ENCODE results near the gene MAD1L1. TPM values are rescaled to one million over a fixed set of nuclear protein-coding genes. Genes with fewer than 3 reads are reported as not detected.
A peak's percentile ranks its signal among the peaks of the same experiment; 100 is the strongest.

The MAD1L1 gene
- total RNA-seq, 1 experiment from 2014 or later, result 38.5 TPM

DNA sequence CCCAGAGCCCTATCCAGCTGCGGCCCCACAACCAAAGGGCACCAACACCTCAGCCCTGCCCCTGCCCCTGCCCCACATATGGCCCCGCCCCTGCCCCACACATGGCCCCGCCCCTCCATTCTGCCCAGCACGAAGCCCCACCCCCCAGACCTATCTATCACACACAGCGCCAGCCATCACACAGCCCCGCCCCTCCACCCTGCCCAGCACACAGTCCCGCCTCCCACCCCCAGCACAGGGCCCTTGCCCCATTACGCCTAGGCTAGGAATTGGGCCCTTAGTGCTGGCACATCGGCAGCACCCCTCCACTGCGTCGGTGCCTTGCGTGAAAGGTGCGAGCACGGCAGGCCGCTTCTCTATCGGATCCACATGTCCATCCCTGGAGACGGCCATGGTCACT lies 126.8 kb downstream of the MAD1L1 start:
- H2AFZ ChIP-seq (ENCODE audit: low read depth, low read length, poor library complexity, severe bottlenecking), result no peak overlapping the region
- RAD21 ChIA-PET (ENCODE audit: low non-redundant PET in 1 of 2, low total read pairs in 2 of 2, uncharacterized antibody in 2 of 2, unreplicated experiment in 2 of 2), result no interaction called here
- H3K9me3 ChIP-seq (ENCODE audit: control insufficient read depth in 1 of 2, insufficient read depth in 1 of 2, low read depth in 1 of 2, low read length in 2 of 2), result no peaks in the 10 kb centered on the region
- H3K4me1 ChIP-seq (ENCODE audit: control insufficient read depth in 1 of 2, insufficient read depth in 2 of 2, low read length in 2 of 2), result peaks cover 43 to 69% of the 10 kb centered on the region in 2 experiments
- DNase-seq (ENCODE audit: low read depth, low spot score) (no peak), ATAC-seq (peak; percentile 37)
- POLR2A ChIA-PET, result no interaction called here
- intact Hi-C loops (cut with micrococcal nuclease), result loop anchor here (10.0 kb wide), 1 partner anchor 99 kb away; no protein-coding TSS in a partner anchor
- H3K4me3 ChIP-seq (replicated peaks in 1 of 2; ENCODE audit: low read depth in 1 of 2, low read length in 2 of 2), result no peak overlapping the region
- H3K9ac ChIP-seq (ENCODE audit: low read length), result no peak overlapping the region
- CTCF ChIA-PET, result no interaction called here
- no peaks in the 10 kb centered on the region for H3K36me3 ChIP-seq (ENCODE audit: control insufficient read depth in 1 of 2, insufficient read depth in 2 of 2, low read length in 2 of 2)
- peaks cover 22% of the 10 kb centered on the region for H3K79me2 ChIP-seq (ENCODE audit: insufficient read depth, low read length)
- H3K27me3 ChIP-seq (ENCODE audit: insufficient read depth, low read length), result no peaks in the 10 kb centered on the region
- H3K27ac ChIP-seq (ENCODE audit: low read depth, low read length), result no peak overlapping the region; the same call in 1 of the 2 replicates
- no TSS peak for BruUV-seq (replicated peaks)
- H4K20me1 ChIP-seq (ENCODE audit: insufficient read depth), result no peaks in the 10 kb centered on the region
- no peak overlapping the region for H3K4me2 ChIP-seq (ENCODE audit: low read length)
- H3K9me2 ChIP-seq (ENCODE audit: insufficient read depth), result no peaks in the 10 kb centered on the region
- no peak for TF ChIP-seq CBX3 (IDR thresholded peaks at IDR 0.05; ENCODE audit: low read depth)
- TF ChIP-seq, protein P1, sequence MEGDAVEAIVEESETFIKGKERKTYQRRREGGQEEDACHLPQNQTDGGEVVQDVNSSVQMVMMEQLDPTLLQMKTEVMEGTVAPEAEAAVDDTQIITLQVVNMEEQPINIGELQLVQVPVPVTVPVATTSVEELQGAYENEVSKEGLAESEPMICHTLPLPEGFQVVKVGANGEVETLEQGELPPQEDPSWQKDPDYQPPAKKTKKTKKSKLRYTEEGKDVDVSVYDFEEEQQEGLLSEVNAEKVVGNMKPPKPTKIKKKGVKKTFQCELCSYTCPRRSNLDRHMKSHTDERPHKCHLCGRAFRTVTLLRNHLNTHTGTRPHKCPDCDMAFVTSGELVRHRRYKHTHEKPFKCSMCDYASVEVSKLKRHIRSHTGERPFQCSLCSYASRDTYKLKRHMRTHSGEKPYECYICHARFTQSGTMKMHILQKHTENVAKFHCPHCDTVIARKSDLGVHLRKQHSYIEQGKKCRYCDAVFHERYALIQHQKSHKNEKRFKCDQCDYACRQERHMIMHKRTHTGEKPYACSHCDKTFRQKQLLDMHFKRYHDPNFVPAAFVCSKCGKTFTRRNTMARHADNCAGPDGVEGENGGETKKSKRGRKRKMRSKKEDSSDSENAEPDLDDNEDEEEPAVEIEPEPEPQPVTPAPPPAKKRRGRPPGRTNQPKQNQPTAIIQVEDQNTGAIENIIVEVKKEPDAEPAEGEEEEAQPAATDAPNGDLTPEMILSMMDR (IDR thresholded peaks at IDR 0.05 in 2 of 3, conservative IDR thresholded peaks at IDR 0.05 in 1 of 3; ENCODE audit: borderline replicate concordance in 1 of 3, insufficient read depth in 1 of 3, low read depth in 2 of 3, low read length in 2 of 3), result no peak
- TF ChIP-seq ZNF274 (IDR thresholded peaks at IDR 0.05; ENCODE audit: low read depth, low read length), result no peak
- TF ChIP-seq, protein P2, sequence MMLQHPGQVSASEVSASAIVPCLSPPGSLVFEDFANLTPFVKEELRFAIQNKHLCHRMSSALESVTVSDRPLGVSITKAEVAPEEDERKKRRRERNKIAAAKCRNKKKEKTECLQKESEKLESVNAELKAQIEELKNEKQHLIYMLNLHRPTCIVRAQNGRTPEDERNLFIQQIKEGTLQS (IDR thresholded peaks at IDR 0.05), result no peak
- no peak for TF ChIP-seq SIN3A (IDR thresholded peaks at IDR 0.05; ENCODE audit: low read depth)

DNA sequence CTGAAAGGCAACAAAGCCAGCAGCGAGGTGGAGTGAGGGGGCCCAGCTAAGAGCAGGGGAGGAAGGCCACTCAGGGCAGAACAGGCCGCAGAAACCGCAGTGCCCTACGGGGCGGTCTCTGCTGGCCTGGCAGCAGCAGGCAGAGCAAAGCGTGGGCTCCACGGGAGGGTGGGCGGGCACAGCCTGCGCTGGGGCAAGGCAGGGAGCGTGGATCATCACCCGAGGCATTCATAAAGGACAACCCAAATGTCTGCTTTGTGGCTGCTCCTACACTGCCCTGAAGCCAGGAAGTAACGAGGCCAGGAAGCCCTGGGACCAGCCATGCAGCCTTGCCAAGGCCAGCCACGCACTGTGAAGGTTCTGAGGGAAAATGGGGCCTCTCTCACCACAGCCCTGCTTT lies 127.5 kb downstream of the MAD1L1 start:
- peaks cover 22% of the 10 kb centered on the region for H3K79me2 ChIP-seq (ENCODE audit: insufficient read depth, low read length)
- ChIA-PET RAD21 (ENCODE audit: low non-redundant PET in 1 of 2, low total read pairs in 2 of 2, uncharacterized antibody in 2 of 2, unreplicated experiment in 2 of 2) (no interaction called here), CTCF (no interaction called here), POLR2A (no interaction called here)
- no peak overlapping the region for H3K9ac ChIP-seq (ENCODE audit: low read length)
- H2AFZ ChIP-seq (ENCODE audit: low read depth, low read length, poor library complexity, severe bottlenecking), result no peak overlapping the region
- intact Hi-C loops (cut with micrococcal nuclease), result loop anchor here (10.0 kb wide), 1 partner anchor 100 kb away; no protein-coding TSS in a partner anchor
- no peaks in the 10 kb centered on the region for H3K36me3 ChIP-seq (ENCODE audit: control insufficient read depth in 1 of 2, insufficient read depth in 2 of 2, low read length in 2 of 2)
- peak overlapping the region; percentile 59; the same call in 1 of the 2 replicates for H3K27ac ChIP-seq (ENCODE audit: low read depth, low read length)
- H3K4me3 ChIP-seq (replicated peaks in 1 of 2; ENCODE audit: low read depth in 1 of 2, low read length in 2 of 2), result no peak overlapping the region
- no peaks in the 10 kb centered on the region for H3K9me2 ChIP-seq (ENCODE audit: insufficient read depth)
- peaks cover 38 to 62% of the 10 kb centered on the region in 2 experiments for H3K4me1 ChIP-seq (ENCODE audit: control insufficient read depth in 1 of 2, insufficient read depth in 2 of 2, low read length in 2 of 2)
- BruUV-seq (replicated peaks), result no TSS peak
- no peak for DNase-seq (ENCODE audit: low read depth, low spot score)
- H3K9me3 ChIP-seq (ENCODE audit: control insufficient read depth in 1 of 2, insufficient read depth in 1 of 2, low read depth in 1 of 2, low read length in 2 of 2), result no peaks in the 10 kb centered on the region
- H4K20me1 ChIP-seq (ENCODE audit: insufficient read depth), result no peaks in the 10 kb centered on the region
- ATAC-seq, result no peak
- no peaks in the 10 kb centered on the region for H3K27me3 ChIP-seq (ENCODE audit: insufficient read depth, low read length)
- TF ChIP-seq CEBPB (IDR thresholded peaks at IDR 0.05; ENCODE audit: low read depth) (no peak), POLR2AphosphoS5 (IDR thresholded peaks at IDR 0.05; ENCODE audit: low read depth, low read length) (no peak), EGR1 (IDR thresholded peaks at IDR 0.05; ENCODE audit: low read depth) (no peak), SP1 (IDR thresholded peaks at IDR 0.05; ENCODE audit: low read depth) (no peak), YY1 (IDR thresholded peaks at IDR 0.05; ENCODE audit: extremely low read depth, insufficient replicate concordance, low read depth, low read length) (no peak), FOSL1 (IDR thresholded peaks at IDR 0.05; ENCODE audit: low read depth) (no peak), EZH2 (IDR thresholded peaks at IDR 0.05) (no peak), SIN3A (IDR thresholded peaks at IDR 0.05; ENCODE audit: low read depth) (no peak), ZNF274 (IDR thresholded peaks at IDR 0.05; ENCODE audit: low read depth, low read length) (no peak)
- TF ChIP-seq, protein P3, sequence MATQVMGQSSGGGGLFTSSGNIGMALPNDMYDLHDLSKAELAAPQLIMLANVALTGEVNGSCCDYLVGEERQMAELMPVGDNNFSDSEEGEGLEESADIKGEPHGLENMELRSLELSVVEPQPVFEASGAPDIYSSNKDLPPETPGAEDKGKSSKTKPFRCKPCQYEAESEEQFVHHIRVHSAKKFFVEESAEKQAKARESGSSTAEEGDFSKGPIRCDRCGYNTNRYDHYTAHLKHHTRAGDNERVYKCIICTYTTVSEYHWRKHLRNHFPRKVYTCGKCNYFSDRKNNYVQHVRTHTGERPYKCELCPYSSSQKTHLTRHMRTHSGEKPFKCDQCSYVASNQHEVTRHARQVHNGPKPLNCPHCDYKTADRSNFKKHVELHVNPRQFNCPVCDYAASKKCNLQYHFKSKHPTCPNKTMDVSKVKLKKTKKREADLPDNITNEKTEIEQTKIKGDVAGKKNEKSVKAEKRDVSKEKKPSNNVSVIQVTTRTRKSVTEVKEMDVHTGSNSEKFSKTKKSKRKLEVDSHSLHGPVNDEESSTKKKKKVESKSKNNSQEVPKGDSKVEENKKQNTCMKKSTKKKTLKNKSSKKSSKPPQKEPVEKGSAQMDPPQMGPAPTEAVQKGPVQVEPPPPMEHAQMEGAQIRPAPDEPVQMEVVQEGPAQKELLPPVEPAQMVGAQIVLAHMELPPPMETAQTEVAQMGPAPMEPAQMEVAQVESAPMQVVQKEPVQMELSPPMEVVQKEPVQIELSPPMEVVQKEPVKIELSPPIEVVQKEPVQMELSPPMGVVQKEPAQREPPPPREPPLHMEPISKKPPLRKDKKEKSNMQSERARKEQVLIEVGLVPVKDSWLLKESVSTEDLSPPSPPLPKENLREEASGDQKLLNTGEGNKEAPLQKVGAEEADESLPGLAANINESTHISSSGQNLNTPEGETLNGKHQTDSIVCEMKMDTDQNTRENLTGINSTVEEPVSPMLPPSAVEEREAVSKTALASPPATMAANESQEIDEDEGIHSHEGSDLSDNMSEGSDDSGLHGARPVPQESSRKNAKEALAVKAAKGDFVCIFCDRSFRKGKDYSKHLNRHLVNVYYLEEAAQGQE (IDR thresholded peaks at IDR 0.05; ENCODE audit: low read depth), result no peak
- no peak overlapping the region for H3K4me2 ChIP-seq (ENCODE audit: low read length)
